Stimulated activated CD4-positive, alpha-beta T cell treated with anti-CD3 and anti-CD28 coated beads, Interleukin-4, amount 100 ng/mL, for 1 hour (primary cell): ENCODE data around the gene CMTM2.
"Not testable (repeated sequence)": the region's sequence is repeated elsewhere in the genome, so short reads cannot be mapped to it uniquely, and the experiment has no call there.

Source experiments
- DNase-seq: peaks from one replicate; pipeline ENCODE4 v3.0.0-alpha.2; 2020

The CMTM2 gene

GRCh38 chr16:66610111-66610820, 31.0 kb downstream of the CMTM2 start:
- no peak for DNase-seq

GRCh38 chr16:66611911-66612310, 32.6 kb downstream of the CMTM2 start:
- not testable (repeated sequence) for DNase-seq

GRCh38 chr16:66612422-66612821, 33.2 kb downstream of the CMTM2 start:
- no peak for DNase-seq

GRCh38 chr16:66614161-66614802, 35.0 kb downstream of the CMTM2 start:
- DNase-seq, result no peak

- no peak for DNase-seq
These were observed 36.9 kb downstream of the CMTM2 start for GRCh38 chr16:66616169-66616568.

- no peak for DNase-seq
These were observed 37.3 kb downstream of the CMTM2 start for GRCh38 chr16:66616592-66616991.

- DNase-seq, result no peak
These were observed 37.8 kb downstream of the CMTM2 start for GRCh38 chr16:66617010-66617434.

- no peak for DNase-seq
These were observed 38.5 kb downstream of the CMTM2 start for GRCh38 chr16:66617728-66618127.

- no peak for DNase-seq
These were observed 39.5 kb downstream of the CMTM2 start for GRCh38 chr16:66618588-66619375.

- DNase-seq, result no peak
These were observed 40.5 kb downstream of the CMTM2 start for GRCh38 chr16:66619534-66620428.

GRCh38 chr16:66620429-66620795, 41.1 kb downstream of the CMTM2 start:
- DNase-seq, result no peak

GRCh38 chr16:66621973-66622372, 42.7 kb downstream of the CMTM2 start:
- DNase-seq, result no peak

- DNase-seq, result no peak
These were observed 43.6 kb downstream of the CMTM2 start for GRCh38 chr16:66622863-66623262.

GRCh38 chr16:66623755-66624154, 44.5 kb downstream of the CMTM2 start:
- DNase-seq, result no peak

- DNase-seq, result not testable (repeated sequence)
These were observed 48.5 kb downstream of the CMTM2 start for GRCh38 chr16:66627611-66628378.

- no peak for DNase-seq
These were observed 50.6 kb downstream of the CMTM2 start for GRCh38 chr16:66629856-66630255.

- not testable (repeated sequence) for DNase-seq
These were observed 51.4 kb downstream of the CMTM2 start for GRCh38 chr16:66630561-66631260.

- not testable (repeated sequence) for DNase-seq
These were observed 52.3 kb downstream of the CMTM2 start for GRCh38 chr16:66631558-66631957.

- no peak for DNase-seq
These were observed 55.4 kb downstream of the CMTM2 start for GRCh38 chr16:66634527-66635196.

GRCh38 chr16:66635406-66635805, 56.1 kb downstream of the CMTM2 start:
- DNase-seq, result no peak

- DNase-seq, result no peak
These were observed 56.9 kb downstream of the CMTM2 start for GRCh38 chr16:66636199-66636598.
